ENCODE results near the gene PNPLA7.
"Not testable (repeated sequence)": the region's sequence is repeated elsewhere in the genome, so short reads cannot be mapped to it uniquely, and the experiment has no call there.

GRCh38 chr9:137553654-137554053 lies 3.5 kb upstream of the PNPLA7 start:
- TF ChIP-seq CTCF (IDR thresholded peaks at IDR 0.05 in 4 of 5, conservative IDR thresholded peaks at IDR 0.05 in 1 of 5); POLR2A (IDR thresholded peaks at IDR 0.05): not testable (repeated sequence)

Data from gastrocnemius medialis (tissue), 4 donors.